ENCODE measurements around the gene PARK7.

Gene PARK7

DNA sequence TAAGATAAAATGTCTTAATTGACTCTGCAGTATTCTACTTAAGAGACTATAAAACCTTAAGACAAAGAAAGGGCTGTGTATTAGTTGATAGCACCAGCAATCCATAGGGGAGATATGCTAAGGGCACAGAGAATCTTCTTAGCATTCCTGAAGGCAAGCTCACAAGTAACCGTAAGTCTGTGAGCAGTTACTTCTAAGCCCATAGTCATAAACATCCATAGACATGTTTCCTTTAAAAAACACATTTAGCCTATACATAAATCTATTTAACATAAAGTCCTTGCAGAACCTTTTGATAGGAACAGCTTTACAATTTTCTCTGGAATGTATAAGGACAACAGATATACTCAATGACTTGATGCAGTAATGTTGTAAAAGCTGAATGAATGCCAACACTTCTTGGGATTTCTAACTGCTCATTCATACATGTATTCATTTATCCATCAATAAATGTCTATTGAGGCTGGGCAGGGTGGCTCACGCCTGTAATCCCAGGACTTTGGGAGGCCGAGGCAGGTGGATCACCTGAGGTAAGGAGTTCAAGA, 70.9 kb downstream of the PARK7 start:
- Mint-ChIP-seq H3K36me3 (no peaks in the 10 kb centered on the region), H3K9me3 (no peaks in the 10 kb centered on the region), H3K4me3 (no peak overlapping the region), H3K4me1 (no peaks in the 10 kb centered on the region), H3K27me3 (peaks cover 28% of the 10 kb centered on the region), H3K27ac (no peak overlapping the region)
- CTCF ChIA-PET = interaction anchor here (0.7 to 5.1 kb wide), 10 partner anchors 17 to 317 kb away, joined by 3 to 39 read pairs (median 4); no protein-coding TSS in a partner anchor
- no peak for DNase-seq

DNA sequence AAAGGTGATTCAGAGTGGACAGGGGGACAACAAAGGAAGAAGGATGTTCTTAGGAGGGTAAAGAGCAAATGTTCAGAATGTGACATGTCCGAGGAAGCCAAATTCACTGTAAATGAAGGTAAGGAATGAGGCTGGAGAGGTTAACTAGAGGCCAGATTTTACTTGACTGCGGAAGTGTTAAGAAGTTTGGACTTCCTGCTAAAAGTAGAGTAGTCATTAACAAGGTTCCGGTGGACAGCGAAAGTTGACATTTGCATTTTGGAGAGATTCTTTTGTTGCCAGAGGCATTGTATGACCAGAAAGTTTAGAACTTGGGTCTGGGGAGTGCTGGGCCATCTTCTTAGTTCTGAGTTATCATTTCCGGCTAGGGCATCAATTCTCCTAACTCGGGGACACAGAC, 71.8 kb downstream of the PARK7 start:
- CTCF ChIA-PET = interaction anchor here (0.6 to 3.2 kb wide), 4 partner anchors 62 to 317 kb away, joined by 3 to 18 read pairs (median 6); no protein-coding TSS in a partner anchor
- DNase-seq = no peak
- Mint-ChIP-seq H3K9me3 (no peaks in the 10 kb centered on the region), H3K27me3 (peaks cover 19% of the 10 kb centered on the region), H3K4me3 (no peak overlapping the region), H3K36me3 (no peaks in the 10 kb centered on the region), H3K27ac (no peak overlapping the region), H3K4me1 (no peaks in the 10 kb centered on the region)

Measured in activated naive CD4-positive, alpha-beta T cell treated with anti-CD3 and anti-CD28 coated beads, Interleukin-2, amount 10 ng/mL, durations not matched to agents 7 days and 5 days (primary cell).